Activated CD4-positive, alpha-beta T cell treated with anti-CD3 and anti-CD28 coated beads, Interleukin-2, amount 50 U/mL, for 4 hours (primary cell): ENCODE results near the gene MPZL3.

Source experiments
- DNase-seq, 2 experiments: peaks; one replicate each; pipeline ENCODE4 v3.0.0-alpha.2; 2020

Gene MPZL3

GRCh38 chr11:118251858-118252652 lies at the start of gene MPZL3:
Gene MPZL3 (minus strand): TSS chr11:118252365. CDS start chr11:118252294, 71 bp downstream.
- peak; percentile 73 to 80 for DNase-seq

GRCh38 chr11:118301600-118302195 lies 49.5 kb upstream of the MPZL3 start:
- no peak for DNase-seq

- DNase-seq = peak; percentile 54 to 62
Observed at GRCh38 chr11:118295815-118296454, 43.8 kb upstream of the MPZL3 start.

- DNase-seq = no peak
Observed at GRCh38 chr11:118295199-118295598, 43.0 kb upstream of the MPZL3 start.

- DNase-seq = no peak
Observed at GRCh38 chr11:118294053-118294452, 41.9 kb upstream of the MPZL3 start.

GRCh38 chr11:118291477-118292135 lies 39.4 kb upstream of the MPZL3 start:
- DNase-seq = no peak

- DNase-seq = peak in 1 of 2 experiments; percentile 36
Observed at GRCh38 chr11:118290923-118291322, 38.8 kb upstream of the MPZL3 start.

GRCh38 chr11:118289401-118289800 lies 37.2 kb upstream of the MPZL3 start:
- no peak for DNase-seq

- no peak for DNase-seq
Observed at GRCh38 chr11:118287006-118287405, 34.8 kb upstream of the MPZL3 start.

- DNase-seq = no peak
Observed at GRCh38 chr11:118286545-118286944, 34.4 kb upstream of the MPZL3 start.

GRCh38 chr11:118283756-118284350 lies 31.7 kb upstream of the MPZL3 start:
- no peak for DNase-seq

- DNase-seq = no peak
Observed at GRCh38 chr11:118283037-118283636, 31.0 kb upstream of the MPZL3 start.

GRCh38 chr11:118282606-118283005 lies 30.4 kb upstream of the MPZL3 start:
- no peak for DNase-seq

GRCh38 chr11:118281284-118281683 lies 29.1 kb upstream of the MPZL3 start:
- DNase-seq = no peak

- DNase-seq = no peak
Observed at GRCh38 chr11:118277312-118277711, 25.1 kb upstream of the MPZL3 start.

- DNase-seq = no peak
Observed at GRCh38 chr11:118276422-118276821, 24.3 kb upstream of the MPZL3 start.

- DNase-seq = no peak
Observed at GRCh38 chr11:118275176-118275575, 23.0 kb upstream of the MPZL3 start.

GRCh38 chr11:118274186-118274585 lies 22.0 kb upstream of the MPZL3 start:
- DNase-seq = no peak

GRCh38 chr11:118272001-118272400 lies 19.8 kb upstream of the MPZL3 start:
- DNase-seq = no peak

- DNase-seq = no peak
Observed at GRCh38 chr11:118267486-118267885, 15.3 kb upstream of the MPZL3 start.

- DNase-seq = no peak
Observed at GRCh38 chr11:118265954-118266353, 13.8 kb upstream of the MPZL3 start.
